SK-N-SH (cell line): ENCODE data around the gene TRIM14.

Experiments used
- CTCF ChIP-seq: fragments of 200-600 bp; sonication (generic); IDR thresholded peaks from 2 replicates; pipeline ENCODE4 v1.6.1; 2017; ENCODE audit warnings: antibody characterized with exemption, mild to moderate bottlenecking, moderate library complexity
- EZH2phosphoT487 ChIP-seq: fragments of 200-600 bp; sonication (generic); IDR thresholded peaks from 2 replicates; pipeline ENCODE4 v1.6.1; 2017; ENCODE audit warnings: low read depth, mixed run types, mild to moderate bottlenecking, antibody characterized with exemption, moderate library complexity, borderline replicate concordance
- MXI1 ChIP-seq: IDR thresholded peaks from 2 replicates; pipeline ENCODE4 v1.6.1; 2012; ENCODE audit warnings: mild to moderate bottlenecking, low read depth, low read length, improper control_type of control experiment
- POLR2AphosphoS5 ChIP-seq: IDR thresholded peaks from 2 replicates; pipeline ENCODE4 v1.6.1; 2012; ENCODE audit warnings: low read depth, low read length
- RAD21 ChIP-seq: IDR thresholded peaks from 2 replicates; pipeline ENCODE4 v1.6.1; 2012; ENCODE audit warnings: mild to moderate bottlenecking, low read length
- YY1 ChIP-seq: IDR thresholded peaks from 2 replicates; pipeline ENCODE4 v1.4.0; 2012; ENCODE audit warnings: low read depth, mild to moderate bottlenecking

GRCh38 chr9:98101868-98102273 is 17.2 kb downstream of the TRIM14 start:
- TF ChIP-seq RAD21 (no peak), POLR2AphosphoS5 (no peak), EZH2phosphoT487 (no peak), YY1 (no peak), CTCF (no peak), MXI1 (no peak)
